ENCODE data around the gene S100A9.
"Not testable (repeated sequence)": the region's sequence is repeated elsewhere in the genome, so short reads cannot be mapped to it uniquely, and the experiment has no call there.

The S100A9 gene

GRCh38 chr1:153345187-153346076 is 12.2 kb upstream of the S100A9 start:
- Histone ChIP-seq H3K27ac (ENCODE audit: low read length) (no peak overlapping the region), H3K36me3 (ENCODE audit: control insufficient read depth in 1 of 2, insufficient read depth in 2 of 2, low read length in 2 of 2) (no peaks in the 10 kb centered on the region), H3K4me1 (ENCODE audit: control insufficient read depth in 1 of 2, insufficient read depth in 2 of 2, low read length in 2 of 2) (no peaks in the 10 kb centered on the region), H3K4me3 (ENCODE audit: low read depth in 1 of 2, low read length in 2 of 2) (no peak overlapping the region), H3K27me3 (ENCODE audit: low read depth, low read length) (no peaks in the 10 kb centered on the region), H3K9me3 (ENCODE audit: control insufficient read depth in 1 of 2, low read length in 2 of 2) (no peaks in the 10 kb centered on the region)

DNA sequence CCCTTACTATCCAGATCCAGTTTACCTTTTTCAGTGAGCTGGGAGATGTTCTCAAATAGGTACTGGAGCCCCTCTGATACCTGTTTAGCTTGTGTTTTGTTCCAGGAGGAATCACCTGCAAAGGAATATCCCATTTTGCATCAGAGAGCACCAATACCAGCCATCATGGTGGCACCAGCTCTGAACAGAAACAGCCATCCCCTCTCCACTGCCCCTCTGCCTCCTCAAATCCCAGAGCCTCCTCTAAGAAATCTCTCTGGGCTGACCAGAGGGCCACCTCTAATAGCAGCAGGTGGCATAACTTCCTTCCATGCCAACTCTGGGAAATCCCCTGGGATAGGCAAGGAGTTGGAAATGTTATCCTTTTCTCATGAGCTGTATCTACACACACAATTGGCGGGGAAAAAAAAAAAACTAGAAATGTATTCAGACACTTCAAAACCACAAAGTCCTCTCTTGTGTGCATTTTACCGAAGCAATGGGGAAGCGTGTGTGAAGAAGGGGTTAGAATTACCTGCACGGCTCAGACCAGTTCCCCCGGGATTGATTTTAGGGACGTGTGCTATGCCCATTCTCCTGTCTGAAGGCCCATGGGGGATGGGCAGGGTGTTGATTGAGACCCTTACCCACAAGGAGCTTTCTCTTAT is 11.5 kb upstream of the S100A9 start:
- Histone ChIP-seq H3K27me3 (ENCODE audit: low read depth, low read length) (no peaks in the 10 kb centered on the region), H3K27ac (ENCODE audit: low read length) (no peak overlapping the region)

DNA sequence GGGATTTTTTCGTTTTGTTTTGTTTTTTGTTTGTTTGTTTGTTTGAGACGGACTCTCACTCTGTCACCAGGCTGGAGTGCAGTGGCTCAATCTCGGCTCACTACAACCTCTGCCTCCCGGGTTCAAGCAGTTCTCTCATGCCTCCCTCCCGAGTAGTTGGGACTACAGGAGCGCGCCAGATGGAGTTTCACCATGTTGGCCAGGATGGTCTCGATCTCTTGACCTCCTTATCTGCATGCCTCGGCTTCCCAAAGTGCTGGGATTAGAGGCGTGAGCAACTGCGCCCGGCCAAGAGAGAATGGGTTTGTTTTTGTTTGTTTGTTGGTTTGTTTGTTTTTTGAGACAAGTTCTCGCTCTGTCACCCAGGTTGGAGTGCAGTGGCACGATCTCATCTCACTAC is 10.6 kb upstream of the S100A9 start:
- not testable (repeated sequence) for H3K36me3 ChIP-seq (ENCODE audit: control insufficient read depth in 1 of 2, insufficient read depth in 2 of 2, low read length in 2 of 2); H3K4me3 ChIP-seq (ENCODE audit: low read depth in 1 of 2, low read length in 2 of 2); H3K27ac ChIP-seq (ENCODE audit: low read length); H3K4me1 ChIP-seq (ENCODE audit: control insufficient read depth in 1 of 2, insufficient read depth in 2 of 2, low read length in 2 of 2); H3K27me3 ChIP-seq (ENCODE audit: low read depth, low read length); H3K9me3 ChIP-seq (ENCODE audit: control insufficient read depth in 1 of 2, low read length in 2 of 2)

More for the DNA sequence above, 11.5 kb upstream of the S100A9 start:
- no peak overlapping the region for H3K4me3 ChIP-seq (ENCODE audit: low read depth in 1 of 2, low read length in 2 of 2)
- no peaks in the 10 kb centered on the region for H3K4me1 ChIP-seq (ENCODE audit: control insufficient read depth in 1 of 2, insufficient read depth in 2 of 2, low read length in 2 of 2)
- H3K36me3 ChIP-seq (ENCODE audit: control insufficient read depth in 1 of 2, insufficient read depth in 2 of 2, low read length in 2 of 2): no peaks in the 10 kb centered on the region
- no peaks in the 10 kb centered on the region for H3K9me3 ChIP-seq (ENCODE audit: control insufficient read depth in 1 of 2, low read length in 2 of 2)

DNA sequence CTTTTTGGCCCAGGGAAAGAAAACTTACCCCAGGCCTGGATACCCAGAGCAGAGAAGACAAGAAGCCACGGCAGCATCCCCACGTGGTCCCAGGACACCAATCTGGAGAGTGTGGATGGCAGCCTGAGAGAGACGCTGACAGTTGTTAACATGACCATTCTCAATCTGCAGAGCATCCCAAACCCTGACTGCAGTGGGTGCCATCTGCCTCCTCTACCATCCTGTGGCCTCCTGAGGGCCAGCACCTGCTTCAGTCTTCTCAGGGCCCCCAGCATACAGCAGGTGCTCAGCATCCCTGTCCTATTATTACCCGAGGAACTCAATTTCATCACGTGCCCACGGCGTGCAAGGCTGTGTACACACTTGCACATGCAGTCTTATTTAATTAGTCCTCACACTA is 9.8 kb upstream of the S100A9 start:
- Histone ChIP-seq H3K4me3 (ENCODE audit: low read depth in 1 of 2, low read length in 2 of 2) (no peak overlapping the region), H3K36me3 (ENCODE audit: control insufficient read depth in 1 of 2, insufficient read depth in 2 of 2, low read length in 2 of 2) (no peaks in the 10 kb centered on the region), H3K9me3 (ENCODE audit: control insufficient read depth in 1 of 2, low read length in 2 of 2) (no peaks in the 10 kb centered on the region), H3K27ac (ENCODE audit: low read length) (no peak overlapping the region), H3K27me3 (ENCODE audit: low read depth, low read length) (no peaks in the 10 kb centered on the region), H3K4me1 (ENCODE audit: control insufficient read depth in 1 of 2, insufficient read depth in 2 of 2, low read length in 2 of 2) (no peaks in the 10 kb centered on the region)

DNA sequence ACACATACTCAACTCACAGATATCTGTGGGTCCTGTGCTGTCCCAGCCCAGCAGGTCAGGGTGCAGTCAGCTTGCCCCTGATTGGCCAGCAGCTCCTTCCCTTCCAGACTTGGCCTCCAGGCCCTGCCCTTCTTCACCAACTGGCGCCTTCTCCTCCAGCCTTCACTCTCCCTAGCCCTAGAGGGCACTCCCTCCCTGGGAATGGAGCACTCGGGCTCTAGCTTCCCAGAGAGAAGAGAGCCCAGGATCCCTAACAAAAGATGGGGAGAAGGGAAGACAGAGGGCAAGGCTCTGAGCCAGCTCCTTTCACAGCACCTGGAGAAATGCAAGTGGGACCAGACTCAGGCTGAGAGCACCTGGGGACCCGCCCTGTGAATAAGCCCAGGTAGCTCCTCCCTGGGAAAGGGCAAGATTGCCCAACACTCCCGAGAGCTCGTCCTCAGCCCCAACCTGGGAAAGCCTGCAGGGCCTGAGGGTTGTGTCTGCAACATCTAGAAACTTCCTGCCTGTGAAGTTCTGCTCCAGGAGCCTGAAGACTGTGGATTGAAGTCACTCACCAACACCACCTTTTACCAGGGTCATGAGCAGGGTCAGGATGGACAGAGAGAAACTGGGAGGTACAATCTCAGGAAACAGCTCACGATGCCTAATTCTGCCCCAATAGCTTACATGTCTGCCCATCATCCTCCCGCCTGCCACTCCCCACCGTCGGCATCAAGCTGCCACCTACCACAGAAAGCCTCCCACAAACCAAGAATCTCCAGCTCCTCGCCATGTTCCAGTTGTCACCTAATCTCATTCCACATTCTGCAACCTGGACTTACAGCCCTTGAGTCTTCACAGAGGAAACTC is 8.9 kb upstream of the S100A9 start, which contains the start of gene PGLYRP4:
Gene PGLYRP4 (minus strand): TSS at position 331 of the 852 bp plus-strand sequence. CDS start 909 bp downstream, outside the sequence.
- Histone ChIP-seq H3K27me3 (ENCODE audit: low read depth, low read length) (no peaks in the 10 kb centered on the region), H3K36me3 (ENCODE audit: control insufficient read depth in 1 of 2, insufficient read depth in 2 of 2, low read length in 2 of 2) (no peaks in the 10 kb centered on the region), H3K9me3 (ENCODE audit: control insufficient read depth in 1 of 2, low read length in 2 of 2) (no peaks in the 10 kb centered on the region), H3K4me3 (ENCODE audit: low read depth in 1 of 2, low read length in 2 of 2) (no peak within 1 kb of the TSS), H3K4me1 (ENCODE audit: control insufficient read depth in 1 of 2, insufficient read depth in 2 of 2, low read length in 2 of 2) (no peaks in the 10 kb centered on the region), H3K27ac (ENCODE audit: low read length) (no peak within 1 kb of the TSS)

- Histone ChIP-seq H3K36me3 (ENCODE audit: control insufficient read depth in 1 of 2, insufficient read depth in 2 of 2, low read length in 2 of 2) (no peaks in the 10 kb centered on the region), H3K27me3 (ENCODE audit: low read depth, low read length) (no peaks in the 10 kb centered on the region), H3K4me1 (ENCODE audit: control insufficient read depth in 1 of 2, insufficient read depth in 2 of 2, low read length in 2 of 2) (no peaks in the 10 kb centered on the region), H3K9me3 (ENCODE audit: control insufficient read depth in 1 of 2, low read length in 2 of 2) (no peaks in the 10 kb centered on the region), H3K4me3 (ENCODE audit: low read depth in 1 of 2, low read length in 2 of 2) (no peak overlapping the region), H3K27ac (ENCODE audit: low read length) (no peak overlapping the region)
These were observed 8.0 kb upstream of the S100A9 start for GRCh38 chr1:153349363-153350320.

DNA sequence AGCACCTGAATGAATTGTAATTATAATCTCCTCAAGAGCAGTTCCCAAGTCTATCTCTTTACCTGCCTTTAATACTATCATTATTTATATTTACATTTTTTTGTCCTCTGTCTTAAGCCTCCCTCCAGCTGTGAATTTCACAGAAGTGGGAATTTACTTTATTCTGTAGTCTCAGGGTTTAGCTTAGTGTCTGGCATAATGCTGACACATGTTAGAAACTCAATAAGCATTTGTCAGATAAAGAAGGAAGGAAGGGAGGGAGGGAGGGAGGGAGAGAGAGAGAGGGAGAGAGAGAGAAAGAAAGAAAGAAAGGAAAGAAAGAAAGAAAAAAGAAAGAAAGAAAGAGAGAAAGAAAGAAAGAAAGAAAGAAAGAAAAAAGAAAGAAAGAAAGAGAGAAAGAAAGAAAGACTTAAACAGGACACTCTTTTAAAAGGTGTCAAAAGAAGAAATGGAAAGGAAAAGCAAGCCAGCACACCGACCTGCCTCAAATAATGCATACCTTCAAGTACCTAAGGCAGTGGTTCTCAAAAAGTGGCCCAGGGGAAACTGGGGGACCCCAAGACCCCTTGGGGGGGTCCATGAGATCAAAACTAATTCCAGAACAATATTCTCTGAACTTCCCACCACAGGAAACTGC is 7.2 kb upstream of the S100A9 start:
- Histone ChIP-seq H3K27me3 (ENCODE audit: low read depth, low read length) (no peaks in the 10 kb centered on the region), H3K4me1 (ENCODE audit: control insufficient read depth in 1 of 2, insufficient read depth in 2 of 2, low read length in 2 of 2) (no peaks in the 10 kb centered on the region), H3K27ac (ENCODE audit: low read length) (no peak overlapping the region), H3K4me3 (ENCODE audit: low read depth in 1 of 2, low read length in 2 of 2) (no peak overlapping the region), H3K9me3 (ENCODE audit: control insufficient read depth in 1 of 2, low read length in 2 of 2) (no peaks in the 10 kb centered on the region), H3K36me3 (ENCODE audit: control insufficient read depth in 1 of 2, insufficient read depth in 2 of 2, low read length in 2 of 2) (no peaks in the 10 kb centered on the region)

- Histone ChIP-seq H3K4me3 (ENCODE audit: low read depth in 1 of 2, low read length in 2 of 2) (no peak overlapping the region), H3K4me1 (ENCODE audit: control insufficient read depth in 1 of 2, insufficient read depth in 2 of 2, low read length in 2 of 2) (no peaks in the 10 kb centered on the region), H3K27ac (ENCODE audit: low read length) (no peak overlapping the region), H3K9me3 (ENCODE audit: control insufficient read depth in 1 of 2, low read length in 2 of 2) (no peaks in the 10 kb centered on the region), H3K36me3 (ENCODE audit: control insufficient read depth in 1 of 2, insufficient read depth in 2 of 2, low read length in 2 of 2) (no peaks in the 10 kb centered on the region), H3K27me3 (ENCODE audit: low read depth, low read length) (no peaks in the 10 kb centered on the region)
These were observed 5.1 kb upstream of the S100A9 start for GRCh38 chr1:153352523-153352922.

- H3K9me3 ChIP-seq (ENCODE audit: control insufficient read depth in 1 of 2, low read length in 2 of 2): no peaks in the 10 kb centered on the region
- H3K27ac ChIP-seq (ENCODE audit: low read length): no peak overlapping the region
- H3K4me1 ChIP-seq (ENCODE audit: control insufficient read depth in 1 of 2, insufficient read depth in 2 of 2, low read length in 2 of 2): no peaks in the 10 kb centered on the region
- no peak overlapping the region for H3K4me3 ChIP-seq (ENCODE audit: low read depth in 1 of 2, low read length in 2 of 2)
- no peaks in the 10 kb centered on the region for H3K27me3 ChIP-seq (ENCODE audit: low read depth, low read length)
- no peaks in the 10 kb centered on the region for H3K36me3 ChIP-seq (ENCODE audit: control insufficient read depth in 1 of 2, insufficient read depth in 2 of 2, low read length in 2 of 2)
These were observed 4.3 kb upstream of the S100A9 start for GRCh38 chr1:153353226-153353947.

All from muscle layer of duodenum (tissue), 2 donors.